HG03196 (cell line): ENCODE data around the gene EIF2D.
"Not testable (repeated sequence)": the region's sequence is repeated elsewhere in the genome, so short reads cannot be mapped to it uniquely, and the experiment has no call there.

Experiments used
- ATAC-seq: cut with Tn5 transposase; IDR thresholded peaks from one replicate; pipeline ENCODE4 v1.9.1; 2021; ENCODE audit not compliant: unreplicated experiment

The EIF2D gene

DNA sequence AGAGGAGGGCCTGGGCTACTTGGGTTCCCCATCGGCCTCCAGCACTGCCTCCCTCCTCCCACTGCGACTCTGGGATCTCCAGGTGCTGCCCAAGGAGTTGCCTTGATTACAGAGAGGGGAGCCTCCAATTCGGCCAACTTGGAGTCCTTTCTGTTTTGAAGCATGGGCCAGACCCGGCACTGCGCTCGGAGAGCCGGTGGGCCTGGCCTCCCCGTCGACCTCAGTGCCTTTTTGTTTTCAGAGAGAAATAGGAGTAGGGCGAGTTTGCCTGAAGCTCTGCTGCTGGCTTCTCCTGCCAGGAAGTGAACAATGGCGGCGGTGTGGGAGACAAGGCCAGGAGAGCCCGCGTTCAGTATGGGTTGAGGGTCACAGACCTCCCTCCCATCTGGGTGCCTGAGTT, 24.4 kb downstream of the EIF2D start:
- no peak for ATAC-seq

DNA sequence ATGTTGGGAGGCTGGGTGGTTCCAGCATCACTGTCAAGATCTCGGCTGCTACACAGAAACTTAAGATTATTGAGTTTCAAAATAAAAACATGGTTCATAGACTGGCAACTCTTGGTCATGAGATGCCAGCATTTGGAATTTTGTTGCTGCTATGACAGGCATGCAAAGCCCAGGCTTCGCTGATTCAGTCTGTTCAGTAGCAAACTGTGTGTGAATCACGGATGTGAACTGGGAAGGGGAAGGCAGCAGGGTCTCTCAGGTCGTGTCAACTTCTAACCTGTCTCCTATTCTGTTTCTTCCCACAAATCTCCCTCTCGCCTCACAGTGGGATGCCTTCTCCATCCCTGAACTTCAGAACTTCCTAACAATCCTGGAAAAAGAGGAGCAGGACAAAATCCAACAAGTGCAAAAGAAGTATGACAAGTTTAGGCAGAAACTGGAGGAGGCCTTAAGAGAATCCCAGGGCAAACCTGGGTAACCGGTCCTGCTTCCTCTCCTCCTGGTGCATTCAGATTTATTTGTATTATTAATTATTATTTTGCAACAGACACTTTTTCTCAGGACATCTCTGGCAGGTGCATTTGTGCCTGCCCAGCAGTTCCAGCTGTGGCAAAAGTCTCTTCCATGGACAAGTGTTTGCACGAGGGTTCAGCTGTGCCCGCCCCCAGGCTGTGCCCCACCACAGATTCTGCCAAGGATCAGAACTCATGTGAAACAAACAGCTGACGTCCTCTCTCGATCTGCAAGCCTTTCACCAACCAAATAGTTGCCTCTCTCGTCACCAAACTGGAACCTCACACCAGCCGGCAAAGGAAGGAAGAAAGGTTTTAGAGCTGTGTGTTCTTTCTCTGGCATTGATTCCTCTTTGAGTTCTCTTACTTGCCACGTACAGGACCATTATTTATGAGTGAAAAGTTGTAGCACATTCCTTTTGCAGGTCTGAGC, 25.5 kb downstream of the EIF2D start:
- no peak for ATAC-seq

DNA sequence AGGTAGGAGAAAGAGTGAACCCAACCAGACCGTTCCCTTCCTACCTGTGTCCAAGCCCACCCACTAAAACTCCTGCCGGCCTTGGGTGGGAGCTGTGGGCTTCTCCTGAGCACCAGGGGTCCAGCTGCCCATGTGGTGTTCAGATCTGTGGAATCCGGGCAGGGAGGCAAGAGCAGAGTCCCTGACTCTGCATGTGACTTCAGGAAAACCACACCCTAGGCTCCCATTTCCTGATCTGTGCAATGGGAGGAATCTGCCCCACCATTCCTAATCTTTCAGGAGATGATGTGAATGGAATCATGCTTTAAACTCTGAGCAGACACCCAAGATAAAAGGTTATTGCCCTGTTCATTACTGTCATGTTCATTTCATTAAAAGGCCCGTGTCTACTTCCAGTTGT, 27.6 kb downstream of the EIF2D start:
- no peak for ATAC-seq

DNA sequence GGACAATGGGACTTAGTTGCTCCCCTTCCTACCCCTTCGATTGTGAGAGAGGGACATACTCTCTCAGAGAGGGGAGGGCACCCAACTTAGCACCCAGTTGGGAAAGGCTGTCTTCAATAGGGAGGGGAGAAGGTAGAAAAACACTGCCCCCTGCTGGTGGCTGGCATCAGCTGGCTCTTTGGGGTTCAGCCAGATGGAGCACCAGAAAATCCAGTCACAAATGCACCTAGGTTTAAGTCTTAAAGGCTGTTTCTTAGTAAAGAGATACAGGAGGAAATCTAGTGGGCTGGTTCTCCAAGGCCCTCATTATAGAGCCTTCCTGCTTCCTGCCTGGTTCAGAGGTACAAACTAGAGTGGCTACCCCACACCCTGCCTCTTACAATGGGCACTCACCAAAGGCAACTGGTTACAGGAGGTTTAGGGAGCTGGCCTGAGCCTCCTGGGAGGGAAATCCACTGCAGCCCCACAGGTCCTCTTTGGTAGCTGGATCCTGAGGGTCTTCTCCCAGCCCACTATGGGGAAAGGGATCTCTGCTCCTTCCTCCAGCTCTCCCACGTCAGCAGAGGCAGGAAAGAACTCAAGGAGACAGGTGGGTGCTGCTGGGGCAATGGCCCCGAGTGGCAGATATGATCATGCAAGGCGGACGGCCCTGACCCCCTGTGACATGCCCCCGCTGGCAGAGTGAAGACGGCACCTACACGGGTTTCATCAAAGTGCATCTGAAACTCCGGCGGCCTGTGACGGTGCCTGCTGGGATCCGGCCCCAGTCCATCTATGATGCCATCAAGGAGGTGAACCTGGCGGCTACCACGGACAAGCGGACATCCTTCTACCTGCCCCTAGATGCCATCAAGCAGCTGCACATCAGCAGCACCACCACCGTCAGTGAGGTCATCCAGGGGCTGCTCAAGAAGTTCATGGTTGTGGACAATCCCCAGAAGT, 28.3 kb downstream of the EIF2D start:
- no peak for ATAC-seq

DNA sequence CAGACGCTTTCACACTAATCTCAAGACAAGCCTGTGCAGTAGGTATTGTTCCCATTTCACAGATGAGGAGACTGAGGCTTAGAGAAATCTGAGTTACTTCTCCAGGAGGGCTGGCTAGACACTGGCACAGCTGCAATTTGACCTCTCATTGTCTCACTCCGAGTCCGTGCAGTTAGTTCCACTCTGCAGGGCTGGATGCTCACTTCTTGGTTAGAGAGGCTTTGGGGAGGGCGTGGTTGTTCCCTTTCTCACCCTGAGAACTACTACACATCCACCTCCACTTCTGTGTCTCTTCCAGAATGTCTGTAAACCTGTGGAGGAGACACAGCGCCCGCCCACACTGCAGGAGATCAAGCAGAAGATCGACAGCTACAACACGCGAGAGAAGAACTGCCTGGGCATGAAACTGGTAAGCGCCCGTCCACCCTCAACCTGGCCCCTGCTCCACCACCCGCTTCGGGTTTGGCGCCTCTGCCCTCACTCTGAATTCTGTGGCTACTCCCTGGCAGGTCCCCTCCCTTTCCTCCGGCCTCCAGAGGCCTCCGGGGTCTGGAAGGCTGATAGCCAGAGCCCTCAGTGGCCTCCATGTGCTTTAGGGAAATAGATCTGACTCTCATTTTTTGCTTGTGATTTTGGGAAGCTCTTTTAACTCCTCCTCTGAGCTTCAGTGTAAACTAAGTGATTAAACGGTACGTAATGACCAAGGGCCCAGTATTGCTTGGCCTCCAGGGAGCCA, 29.1 kb downstream of the EIF2D start:
- ATAC-seq: no peak

DNA sequence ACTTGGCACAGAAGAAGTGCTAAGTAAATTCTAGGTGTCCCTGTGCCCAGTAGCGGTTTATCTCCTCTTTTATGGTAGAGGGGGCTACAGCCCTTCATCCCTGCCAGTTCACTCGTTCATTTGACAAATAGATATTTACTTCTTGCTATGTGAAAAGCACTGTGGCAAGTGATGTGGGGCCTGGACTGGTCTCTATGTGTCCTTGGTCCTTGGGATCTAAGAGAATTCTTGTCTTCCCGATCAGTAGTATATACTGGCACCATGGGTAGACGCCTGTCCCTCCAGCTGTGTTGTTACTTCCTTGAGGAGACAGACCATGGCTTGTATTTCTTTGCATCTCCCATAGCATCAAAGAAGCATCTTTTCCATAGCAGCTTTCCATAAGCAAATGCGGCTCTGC, 29.7 kb downstream of the EIF2D start:
- ATAC-seq: no peak

DNA sequence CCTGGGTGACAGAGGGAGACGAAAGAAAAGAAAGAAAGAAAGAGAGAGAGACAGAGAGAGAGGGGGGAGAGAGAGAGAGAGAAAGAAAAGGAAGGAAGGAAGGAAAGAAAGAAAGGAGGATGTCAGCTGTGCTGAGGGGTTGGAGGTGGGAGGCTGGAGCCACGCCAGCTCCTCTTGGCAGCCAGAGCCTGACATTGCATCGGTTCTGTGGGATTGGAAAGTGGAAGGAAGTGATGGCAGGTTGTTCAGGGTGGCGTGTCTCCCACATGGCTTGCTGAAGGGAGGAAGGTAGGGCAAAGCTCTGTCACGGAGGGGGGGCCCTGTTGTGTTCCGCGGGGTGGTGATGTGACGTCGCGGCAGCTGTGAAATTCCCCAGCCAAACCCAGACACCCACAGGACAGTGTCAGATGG, 30.7 kb downstream of the EIF2D start:
- ATAC-seq: no peak

DNA sequence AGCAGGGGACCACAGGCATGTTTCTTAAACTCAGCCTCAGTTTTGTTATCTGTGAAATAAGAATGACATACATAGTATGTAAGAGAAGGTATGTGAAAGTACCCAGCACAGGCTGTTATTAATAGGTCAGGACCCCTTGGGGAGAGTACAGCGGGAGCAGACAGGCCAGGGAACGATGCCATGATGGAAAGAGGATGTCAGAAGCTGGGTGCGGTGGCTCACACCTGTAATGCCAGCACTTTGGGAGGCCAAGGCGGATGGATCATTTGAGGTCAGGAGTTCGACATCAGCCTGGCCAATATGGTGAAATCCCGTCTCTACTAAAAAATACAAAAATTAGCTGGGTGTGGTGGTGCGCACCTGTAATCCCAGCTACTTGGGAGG, 31.2 kb downstream of the EIF2D start:
- not testable (repeated sequence) for ATAC-seq

DNA sequence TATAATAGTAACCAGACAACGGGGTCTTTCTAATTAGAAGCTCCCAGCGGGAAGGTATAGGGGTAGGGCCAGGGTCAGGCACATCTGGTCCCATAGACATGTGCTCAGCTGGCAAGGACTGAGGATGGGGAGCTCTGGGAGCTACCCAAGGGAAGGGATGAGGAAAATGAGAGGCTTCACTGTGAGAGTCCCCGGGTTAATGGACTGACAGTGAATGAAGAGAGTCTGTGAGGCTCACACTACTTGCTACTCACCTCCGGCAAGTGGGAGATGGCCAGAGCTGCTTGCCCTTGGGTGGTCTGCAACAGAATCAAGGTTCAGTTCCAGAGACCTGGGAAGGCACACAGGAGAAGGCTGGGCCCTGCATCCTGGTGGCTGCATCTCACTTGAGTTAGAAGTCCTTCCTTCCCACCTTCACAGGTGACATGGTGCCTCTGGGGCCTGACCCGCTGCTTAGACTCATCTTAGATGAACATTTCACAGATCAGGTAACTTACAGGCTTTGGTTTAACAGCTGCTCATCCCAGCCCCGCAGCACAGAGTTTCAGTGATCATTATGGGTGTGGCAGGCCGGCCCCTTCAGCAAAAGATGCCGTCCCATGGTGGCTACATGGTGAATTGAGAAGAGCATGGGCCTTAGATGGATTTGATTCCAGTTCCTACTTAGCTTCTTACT, 31.7 kb downstream of the EIF2D start:
- ATAC-seq: no peak

DNA sequence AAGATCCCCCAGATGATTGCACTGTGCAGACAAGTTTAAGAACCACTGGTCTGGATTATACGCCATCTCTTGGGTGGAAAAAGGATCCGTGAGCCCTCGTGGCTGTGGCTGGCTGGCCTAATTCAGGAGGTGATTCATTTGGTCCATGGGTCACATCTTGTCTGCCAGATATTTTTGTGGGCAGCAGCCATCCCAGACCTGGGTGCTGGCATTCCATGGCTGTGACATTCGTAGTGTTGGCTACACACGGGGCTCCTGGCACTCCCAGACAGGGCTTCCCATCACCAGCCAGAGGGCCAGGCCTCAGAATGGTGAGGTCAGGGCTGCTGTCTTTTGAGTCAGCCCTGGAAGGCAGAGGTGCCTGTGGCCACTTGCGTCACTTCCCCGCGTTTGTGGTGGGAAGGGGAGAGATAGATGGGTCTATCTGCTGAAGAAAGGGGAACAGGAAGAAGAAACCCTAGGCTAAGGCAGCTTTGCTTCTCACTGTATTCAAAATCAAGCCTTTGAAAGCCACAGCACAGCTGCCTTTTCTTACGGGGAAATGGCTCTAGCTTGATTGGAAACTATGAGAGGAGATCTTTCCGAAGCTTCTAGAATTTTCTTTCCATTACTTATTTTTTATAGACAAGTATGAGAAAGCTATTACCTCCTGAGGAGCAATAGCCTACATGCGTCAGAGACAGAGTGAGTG, 32.4 kb downstream of the EIF2D start:
- ATAC-seq: peak; percentile 63

DNA sequence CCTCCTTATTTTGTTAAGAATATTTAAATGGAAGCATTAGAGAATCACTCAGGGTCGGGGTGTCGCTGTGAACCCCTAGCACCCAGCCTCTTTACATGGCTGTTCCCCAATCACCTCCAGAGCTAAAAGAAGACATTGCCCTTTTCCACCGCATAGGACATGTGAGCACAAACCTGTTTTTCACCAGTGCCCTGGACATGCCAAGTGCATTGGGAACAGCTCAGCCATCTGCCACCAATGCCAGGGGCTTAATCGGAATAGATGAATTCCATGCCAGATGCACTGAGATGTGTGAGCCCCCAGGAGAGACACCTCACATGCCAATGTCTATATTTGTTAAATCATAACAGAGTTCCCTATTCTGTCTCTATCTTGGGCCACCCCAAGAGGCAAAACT, 33.3 kb downstream of the EIF2D start:
- no peak for ATAC-seq

DNA sequence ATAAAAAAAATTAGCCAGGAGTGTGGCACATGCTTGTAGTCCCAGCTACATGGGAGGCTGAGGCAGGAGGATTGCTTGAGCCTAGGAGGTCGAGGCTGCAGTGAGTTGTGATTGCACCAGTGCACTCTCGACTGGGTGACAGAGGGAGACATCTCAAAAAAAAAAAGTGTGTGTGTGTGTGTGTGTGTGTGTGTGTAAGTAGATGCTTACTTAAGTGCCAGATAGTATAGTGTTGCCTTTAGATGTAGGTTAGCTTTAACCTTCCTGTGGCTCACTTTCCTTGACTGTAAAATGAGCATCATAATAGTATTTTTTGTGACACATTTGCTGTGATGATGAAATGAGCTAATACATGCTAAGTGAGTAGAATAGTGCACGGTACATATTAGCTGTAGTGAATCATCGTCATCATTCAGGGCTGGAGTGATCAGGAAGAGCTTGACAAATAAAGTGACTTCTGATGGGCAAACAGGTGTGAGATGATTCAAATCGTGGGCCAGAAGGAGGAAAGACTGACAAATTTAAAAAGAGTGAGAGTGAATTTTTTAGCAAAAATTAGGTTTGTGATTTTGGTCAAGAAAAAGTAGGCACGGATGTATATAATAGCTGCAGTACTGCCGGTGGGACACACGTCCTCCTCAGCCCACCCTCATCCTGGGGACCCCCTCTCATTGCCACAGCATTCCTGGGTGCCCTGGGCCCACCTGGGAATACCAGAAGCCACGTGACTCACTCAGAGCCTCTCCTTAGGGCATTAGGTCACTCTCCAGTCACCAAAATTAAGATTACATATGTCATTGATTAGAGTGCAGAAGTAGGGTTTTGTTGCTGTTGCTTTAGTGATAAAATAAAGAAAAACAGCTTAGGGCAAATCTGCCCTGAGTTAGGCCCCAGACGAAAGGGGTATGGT, 33.9 kb downstream of the EIF2D start:
- no peak for ATAC-seq

DNA sequence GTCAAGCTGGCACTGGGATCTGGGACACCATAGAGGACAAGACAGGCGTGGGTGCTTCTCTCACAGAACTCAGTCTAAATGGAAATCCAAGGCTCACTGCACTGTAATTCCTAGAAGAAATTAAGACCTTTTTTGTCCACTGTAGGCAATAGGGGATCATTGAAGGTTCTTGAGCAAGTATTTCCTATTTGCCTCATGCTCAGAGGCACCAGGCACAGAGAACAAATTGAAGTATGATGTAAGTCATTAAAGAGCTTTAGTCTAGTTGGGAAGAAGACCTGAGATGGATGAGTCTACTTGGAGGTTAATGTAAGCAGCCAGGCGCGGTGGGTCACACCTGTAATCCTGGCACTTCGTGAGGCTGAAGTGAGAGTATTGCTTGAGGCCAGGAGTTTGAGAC, 34.6 kb downstream of the EIF2D start:
- ATAC-seq: no peak

DNA sequence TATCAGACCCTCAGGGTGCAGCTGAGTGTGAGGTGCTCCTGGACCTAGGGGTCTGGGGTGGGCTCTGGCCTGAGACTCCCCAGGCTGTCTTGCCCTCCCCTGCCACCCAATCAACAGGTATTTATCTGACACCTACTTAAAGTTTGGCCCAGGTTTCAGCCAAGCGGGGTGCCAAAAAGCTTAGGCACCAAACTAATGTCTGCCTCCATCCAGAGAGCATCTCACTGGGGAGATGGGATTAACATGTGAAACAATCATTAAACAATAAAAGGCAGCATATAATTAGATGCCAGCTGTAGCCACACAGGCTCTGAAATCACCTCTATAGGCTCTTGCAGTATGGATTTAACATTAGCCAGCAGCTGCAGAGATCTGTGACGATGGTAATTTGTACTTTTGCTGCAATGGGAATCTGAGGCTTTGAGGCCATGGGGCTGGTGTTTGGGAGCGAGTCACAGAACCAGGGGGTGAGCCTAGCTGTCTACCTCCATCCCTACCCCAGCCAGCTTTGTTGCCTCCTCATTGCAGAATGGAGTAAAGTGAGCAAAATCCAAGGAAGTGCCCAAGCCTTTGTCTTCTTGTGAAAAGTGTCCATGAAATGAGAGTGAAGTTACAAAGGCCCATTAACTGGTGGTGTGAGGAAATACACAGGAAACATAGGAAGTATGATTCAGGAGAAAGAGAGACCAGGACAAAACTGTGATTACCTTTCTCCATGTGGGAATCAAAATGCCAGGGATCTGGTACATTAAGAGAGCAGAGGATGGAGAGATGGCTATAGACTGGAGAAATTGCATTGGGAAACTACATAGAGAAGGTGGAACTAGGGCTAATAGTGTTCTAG, 36.1 kb downstream of the EIF2D start:
- ATAC-seq: no peak

DNA sequence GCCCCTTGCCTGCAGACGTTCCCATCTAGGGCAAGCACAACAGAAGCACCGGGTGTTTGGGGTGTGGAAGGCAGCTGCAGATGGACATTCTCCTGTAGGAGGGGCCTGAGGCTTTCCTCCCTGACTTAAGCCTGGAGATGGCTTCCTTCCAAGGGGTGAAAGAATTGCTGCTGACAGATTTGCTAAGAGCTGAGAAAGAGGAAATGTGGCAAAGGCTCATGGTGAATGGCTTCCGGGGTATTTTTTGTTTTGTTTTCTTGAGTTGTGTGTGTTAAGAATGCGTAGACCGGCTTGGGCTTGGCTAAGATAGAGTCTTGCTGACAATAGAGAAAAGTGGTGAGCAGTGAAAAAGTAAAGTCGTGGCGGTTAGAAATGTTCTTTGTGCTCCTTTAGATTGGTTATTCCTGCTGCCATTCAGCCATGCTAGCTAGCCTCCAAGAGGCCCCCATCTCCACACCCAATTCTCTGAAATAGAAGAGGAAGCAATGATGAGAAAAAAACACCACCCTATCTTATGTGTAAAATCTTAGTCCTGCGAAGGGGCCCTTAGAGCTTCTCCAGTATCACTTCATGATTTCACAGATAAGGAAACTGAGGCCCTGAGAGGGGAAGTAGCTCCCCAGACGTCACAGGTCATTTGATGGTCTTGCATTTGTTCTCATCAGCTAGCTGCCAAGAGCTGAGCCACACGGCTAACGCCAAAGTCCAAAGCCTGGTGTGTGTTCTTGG, 36.9 kb downstream of the EIF2D start:
- ATAC-seq: no peak

DNA sequence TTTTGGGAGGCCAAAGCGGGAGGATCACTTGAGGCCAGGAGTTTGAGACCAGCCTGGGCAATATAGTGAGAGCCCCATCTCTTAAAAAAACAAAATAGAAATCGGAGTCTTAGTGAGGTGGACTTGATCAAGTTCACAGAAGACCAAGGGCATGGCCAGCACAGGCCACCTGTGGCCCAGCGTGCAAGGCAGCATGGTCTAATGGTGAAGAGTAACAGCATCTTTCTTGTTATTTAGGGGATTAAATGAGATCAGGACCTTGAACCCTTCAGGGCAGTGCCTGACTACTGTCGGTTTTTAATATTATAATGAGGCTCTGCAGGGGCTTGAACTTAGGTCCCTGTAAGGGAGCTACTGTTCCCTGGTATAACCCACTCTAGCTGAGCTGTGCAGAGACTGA, 38.5 kb downstream of the EIF2D start:
- no peak for ATAC-seq

DNA sequence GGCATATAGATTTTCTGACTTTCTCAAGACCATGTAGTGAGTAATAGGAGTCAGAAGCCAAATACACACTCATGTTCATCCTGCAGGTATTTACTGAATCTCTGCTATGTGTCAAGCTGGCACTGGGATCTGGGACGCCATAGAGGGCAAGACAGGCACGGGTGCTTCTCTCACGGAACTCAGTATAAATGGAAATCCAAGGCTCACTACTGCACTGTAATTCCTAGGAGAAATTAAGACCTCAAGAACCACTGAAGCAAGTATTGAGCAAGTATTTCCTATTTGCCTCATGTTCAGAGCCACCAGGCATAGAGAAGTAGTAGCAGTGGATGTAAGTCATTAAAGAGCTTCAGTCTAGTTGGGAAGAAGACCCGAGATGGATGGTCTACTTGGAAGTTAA, 38.9 kb downstream of the EIF2D start:
- ATAC-seq: no peak
